Skeletal muscle satellite cell (primary cell): Measurements from ENCODE around the gene MAP2K4.
A peak's percentile ranks its signal among the peaks of the same experiment; 100 is the strongest.

Source experiments
- H3K27me3 ChIP-seq: 2 replicates; pipeline ENCODE4 v1.7.0; 2013; ENCODE audit warnings: low read length; ENCODE audit not compliant: control insufficient read depth, insufficient read depth
- H3K36me3 ChIP-seq: 2 replicates; pipeline ENCODE4 v1.7.0; 2013; ENCODE audit warnings: mild to moderate bottlenecking, control low read depth, low read length; ENCODE audit not compliant: insufficient read depth
- H3K4me1 ChIP-seq: 2 replicates; pipeline ENCODE4 v1.7.0; 2013; ENCODE audit warnings: low read length; ENCODE audit not compliant: control insufficient read depth, insufficient read depth
- H3K4me2 ChIP-seq: 2 replicates; pipeline ENCODE4 v1.7.0; 2013; ENCODE audit warnings: mild to moderate bottlenecking, low read length
- H3K4me3 ChIP-seq: 2 replicates; pipeline ENCODE4 v1.7.0; 2013; ENCODE audit warnings: low read length
- H3K9ac ChIP-seq: 2 replicates; pipeline ENCODE4 v1.7.0; 2013; ENCODE audit warnings: mild to moderate bottlenecking, low read depth, low read length, moderate library complexity
- H3K9me3 ChIP-seq: replicated peaks from 2 replicates; pipeline ENCODE4 v1.7.0; 2013; ENCODE audit warnings: mild to moderate bottlenecking, control low read depth, low read length

MAP2K4 gene

DNA sequence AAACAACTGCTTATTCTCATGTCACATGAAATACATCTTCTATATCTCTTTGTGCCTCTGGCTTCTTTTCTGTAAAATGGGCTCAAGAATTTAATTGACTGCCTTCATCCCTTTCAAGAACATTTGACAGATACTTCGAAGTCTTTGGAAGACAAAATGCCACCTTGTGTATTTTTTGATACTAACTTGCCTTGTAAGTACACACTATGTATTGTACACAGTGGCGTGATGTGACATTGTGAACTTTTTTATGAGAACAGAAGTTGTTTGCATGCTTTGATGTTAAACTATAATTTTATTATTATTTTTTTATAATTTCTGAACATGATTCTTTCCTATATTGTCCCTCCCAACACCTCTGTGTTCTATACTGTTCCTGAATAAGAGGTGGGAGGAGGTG, 73.7 kb downstream of the MAP2K4 start:
- H3K36me3 ChIP-seq: peaks cover 11% of the 10 kb centered on the region
- no peak overlapping the region for H3K4me2 ChIP-seq

GRCh38 chr17:12095522-12095921, 74.8 kb downstream of the MAP2K4 start:
- Histone ChIP-seq H3K9me3 (no peaks in the 10 kb centered on the region), H3K4me1 (peaks cover under 1% of the 10 kb centered on the region), H3K4me3 (no peak overlapping the region), H3K4me2 (no peak overlapping the region), H3K27me3 (no peaks in the 10 kb centered on the region), H3K36me3 (peaks cover 11% of the 10 kb centered on the region), H3K9ac (no peak overlapping the region)

More for the DNA sequence above, 73.7 kb downstream of the MAP2K4 start:
- Histone ChIP-seq H3K9ac (no peak overlapping the region), H3K4me1 (peaks cover 12% of the 10 kb centered on the region), H3K27me3 (no peaks in the 10 kb centered on the region), H3K9me3 (no peaks in the 10 kb centered on the region), H3K4me3 (no peak overlapping the region)

DNA sequence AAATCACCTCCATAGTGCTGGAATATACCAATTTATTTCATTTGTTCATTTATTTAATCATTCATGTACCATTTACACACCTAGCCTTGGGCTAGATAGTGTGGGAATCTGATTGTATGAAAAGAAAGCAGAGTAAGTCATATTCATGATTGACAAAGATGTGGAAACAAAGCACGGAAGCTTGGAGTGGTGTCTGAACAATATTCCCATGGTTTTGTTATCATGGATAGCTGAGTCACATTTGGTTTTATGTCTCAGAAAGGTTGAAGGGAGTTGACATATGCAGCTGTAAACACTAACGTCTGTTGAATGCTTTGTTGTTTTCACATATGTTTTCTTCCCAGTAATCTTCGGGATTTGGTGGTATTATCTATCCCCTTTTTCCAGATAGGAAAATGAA, 76.6 kb downstream of the MAP2K4 start:
- Histone ChIP-seq H3K9ac (no peak overlapping the region), H3K4me3 (no peak overlapping the region), H3K4me1 (no peaks in the 10 kb centered on the region), H3K27me3 (no peaks in the 10 kb centered on the region), H3K36me3 (peaks cover 11% of the 10 kb centered on the region), H3K9me3 (no peaks in the 10 kb centered on the region), H3K4me2 (no peak overlapping the region)

GRCh38 chr17:12098568-12098967, 77.9 kb downstream of the MAP2K4 start:
- Histone ChIP-seq H3K4me3 (no peak overlapping the region), H3K9ac (no peak overlapping the region), H3K9me3 (no peaks in the 10 kb centered on the region), H3K4me1 (no peaks in the 10 kb centered on the region), H3K36me3 (peaks cover 8% of the 10 kb centered on the region), H3K4me2 (no peak overlapping the region), H3K27me3 (no peaks in the 10 kb centered on the region)

GRCh38 chr17:12099412-12099811, 78.7 kb downstream of the MAP2K4 start:
- peaks cover 4% of the 10 kb centered on the region for H3K4me1 ChIP-seq
- H3K36me3 ChIP-seq: peaks cover 8% of the 10 kb centered on the region
- no peaks in the 10 kb centered on the region for H3K27me3 ChIP-seq
- no peak overlapping the region for H3K9ac ChIP-seq
- no peaks in the 10 kb centered on the region for H3K9me3 ChIP-seq
- H3K4me3 ChIP-seq: no peak overlapping the region
- H3K4me2 ChIP-seq: no peak overlapping the region

DNA sequence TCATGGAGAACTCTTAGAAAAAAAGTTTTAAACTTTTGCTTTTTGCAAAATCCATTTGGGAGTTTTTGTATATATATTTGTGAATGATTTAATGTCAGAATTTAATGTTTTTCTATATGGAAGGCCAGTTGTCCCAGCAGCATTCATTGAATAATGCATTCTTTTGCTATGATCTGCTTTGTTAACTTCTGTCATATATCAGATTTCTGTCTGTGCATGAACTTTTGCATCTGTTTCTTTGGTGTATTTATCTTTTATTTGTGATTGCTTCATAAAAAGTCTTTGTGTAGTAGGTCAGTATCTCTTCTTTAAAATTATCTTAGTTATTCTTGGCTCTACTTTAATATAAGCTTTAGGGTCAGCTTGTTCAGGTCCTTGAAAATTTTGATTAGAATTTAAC, 84.2 kb downstream of the MAP2K4 start:
- Histone ChIP-seq H3K4me2 (peak overlapping the region; percentile 55), H3K4me1 (peaks cover 36% of the 10 kb centered on the region), H3K9me3 (no peaks in the 10 kb centered on the region), H3K4me3 (no peak overlapping the region), H3K27me3 (no peaks in the 10 kb centered on the region), H3K36me3 (no peaks in the 10 kb centered on the region), H3K9ac (no peak overlapping the region)

- H3K4me3 ChIP-seq: no peak overlapping the region
- no peaks in the 10 kb centered on the region for H3K27me3 ChIP-seq
- H3K9ac ChIP-seq: no peak overlapping the region
- H3K4me2 ChIP-seq: peak overlapping the region; percentile 24
- H3K9me3 ChIP-seq: no peaks in the 10 kb centered on the region
- H3K4me1 ChIP-seq: peaks cover 36% of the 10 kb centered on the region
- peaks cover 2% of the 10 kb centered on the region for H3K36me3 ChIP-seq
Measured at GRCh38 chr17:12107905-12108304, 87.2 kb downstream of the MAP2K4 start.

DNA sequence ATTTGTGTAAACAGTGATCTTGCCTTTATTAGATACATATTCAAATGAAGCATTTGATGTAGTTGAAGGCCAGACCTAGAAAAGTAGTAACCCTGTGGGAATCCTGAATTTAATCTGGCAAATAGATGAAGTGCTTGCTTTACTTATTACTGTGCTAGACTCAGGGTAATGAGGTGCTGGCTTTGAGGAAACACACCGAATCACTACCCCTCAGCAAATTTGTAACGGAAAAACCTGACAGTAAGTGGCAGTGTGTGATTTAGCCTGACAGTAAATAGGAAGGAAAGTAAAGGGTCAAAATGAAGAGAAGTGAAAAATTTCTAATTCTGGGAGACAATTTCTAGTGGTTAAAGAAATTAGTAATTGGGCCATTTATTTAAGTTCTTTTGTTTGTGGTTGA, 90.2 kb downstream of the MAP2K4 start:
- Histone ChIP-seq H3K9me3 (no peaks in the 10 kb centered on the region), H3K27me3 (no peaks in the 10 kb centered on the region), H3K4me1 (peaks cover 18% of the 10 kb centered on the region), H3K4me3 (no peak overlapping the region), H3K9ac (no peak overlapping the region), H3K4me2 (no peak overlapping the region), H3K36me3 (peaks cover 31% of the 10 kb centered on the region)

DNA sequence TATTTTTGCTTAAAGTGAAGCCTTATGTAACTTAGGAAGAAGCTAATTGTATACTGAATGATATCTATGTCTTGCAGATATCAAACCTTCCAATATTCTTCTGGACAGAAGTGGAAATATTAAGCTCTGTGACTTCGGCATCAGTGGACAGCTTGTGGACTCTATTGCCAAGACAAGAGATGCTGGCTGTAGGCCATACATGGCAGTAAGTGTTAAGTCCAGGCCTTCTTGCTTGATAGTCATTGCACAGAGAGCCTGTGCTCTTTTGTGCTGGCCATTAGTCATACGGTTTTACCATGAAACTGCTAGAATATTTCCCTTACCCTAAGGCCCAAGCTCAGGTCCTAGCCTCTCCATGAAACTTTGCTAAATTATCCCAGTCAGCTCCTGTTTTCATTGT, 92.5 kb downstream of the MAP2K4 start:
- peaks cover 4% of the 10 kb centered on the region for H3K4me1 ChIP-seq
- no peaks in the 10 kb centered on the region for H3K9me3 ChIP-seq
- H3K36me3 ChIP-seq: peaks cover 41% of the 10 kb centered on the region
- no peak overlapping the region for H3K4me2 ChIP-seq
- H3K9ac ChIP-seq: no peak overlapping the region
- H3K4me3 ChIP-seq: no peak overlapping the region
- H3K27me3 ChIP-seq: no peaks in the 10 kb centered on the region

- no peak overlapping the region for H3K9ac ChIP-seq
- peaks cover 41% of the 10 kb centered on the region for H3K36me3 ChIP-seq
- H3K4me1 ChIP-seq: no peaks in the 10 kb centered on the region
- no peaks in the 10 kb centered on the region for H3K27me3 ChIP-seq
- no peak overlapping the region for H3K4me2 ChIP-seq
- H3K9me3 ChIP-seq: no peaks in the 10 kb centered on the region
- H3K4me3 ChIP-seq: no peak overlapping the region
Measured at GRCh38 chr17:12114686-12115418, 94.2 kb downstream of the MAP2K4 start.

DNA sequence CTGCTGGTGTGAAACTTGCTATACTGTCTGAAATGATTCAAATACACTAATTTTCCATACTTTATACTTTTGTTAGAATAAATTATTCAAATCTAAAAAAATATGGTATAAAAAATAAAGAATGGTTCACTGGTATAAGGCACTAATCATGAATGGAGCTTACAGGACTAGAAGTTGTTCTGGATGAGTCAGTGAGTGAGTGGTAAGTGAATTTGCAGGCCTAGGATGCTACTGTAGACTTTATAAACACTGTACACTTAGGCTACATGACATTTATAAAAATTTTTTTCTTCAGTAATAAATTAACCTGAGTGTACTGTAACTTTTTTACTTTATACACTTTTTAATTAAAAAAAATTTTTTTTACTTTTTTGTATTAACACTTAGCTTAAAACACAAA, 95.5 kb downstream of the MAP2K4 start:
- Histone ChIP-seq H3K9me3 (no peaks in the 10 kb centered on the region), H3K4me1 (no peaks in the 10 kb centered on the region), H3K4me3 (no peak overlapping the region), H3K27me3 (no peaks in the 10 kb centered on the region), H3K36me3 (peaks cover 41% of the 10 kb centered on the region), H3K4me2 (no peak overlapping the region), H3K9ac (no peak overlapping the region)

DNA sequence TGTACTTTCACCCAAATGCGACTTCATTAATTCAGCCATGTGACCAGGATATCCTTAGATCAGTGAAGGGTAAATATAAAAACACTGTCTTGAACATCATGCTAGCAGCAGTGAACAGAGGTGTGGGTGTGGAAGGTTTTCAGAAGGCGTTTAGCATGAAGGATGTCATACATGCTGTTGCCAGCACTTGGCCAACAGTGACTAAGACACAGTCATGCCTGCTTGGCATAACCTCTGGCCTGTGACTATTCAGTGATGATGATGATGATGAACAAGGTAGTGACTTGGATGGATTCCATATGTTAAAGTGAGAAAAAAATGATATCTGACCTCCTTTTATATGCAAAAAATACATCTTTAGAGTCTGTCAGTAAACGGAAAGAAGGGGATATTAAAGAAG, 97.9 kb downstream of the MAP2K4 start:
- H3K4me3 ChIP-seq: no peak overlapping the region
- H3K9me3 ChIP-seq: no peaks in the 10 kb centered on the region
- H3K27me3 ChIP-seq: no peaks in the 10 kb centered on the region
- peaks cover 32% of the 10 kb centered on the region for H3K36me3 ChIP-seq
- no peaks in the 10 kb centered on the region for H3K4me1 ChIP-seq
- H3K9ac ChIP-seq: no peak overlapping the region
- no peak overlapping the region for H3K4me2 ChIP-seq
